Stimulated activated CD8-positive, alpha-beta memory T cell treated with anti-CD3 and anti-CD28 coated beads, Interleukin-2, amount 100 ng/mL, for 48 hours (primary cell): ENCODE measurements around the gene ACCS.

Experiments
- DNase-seq, 2 donors: peaks; one replicate each; pipeline ENCODE4 v3.0.0-alpha.2; 2020; ENCODE audit warnings: low read depth in 2 of 2

The ACCS gene

GRCh38 chr11:44043157-44043556 is 22.9 kb upstream of the ACCS start:
- no peak for DNase-seq

GRCh38 chr11:44046182-44046581 is 19.9 kb upstream of the ACCS start:
- no peak for DNase-seq

- no peak for DNase-seq
Observed at GRCh38 chr11:44047298-44047697, 18.8 kb upstream of the ACCS start.

GRCh38 chr11:44047931-44048431 is 18.1 kb upstream of the ACCS start, which contains the start of gene ACCSL:
TSS of gene ACCSL (plus strand) at chr11:44047981. CDS start at chr11:44048037, 56 bp downstream.
- no peak for DNase-seq

- no peak for DNase-seq
Observed at GRCh38 chr11:44049832-44050231, 16.2 kb upstream of the ACCS start.

- DNase-seq, result no peak
Observed at GRCh38 chr11:44051171-44051570, 14.9 kb upstream of the ACCS start.

GRCh38 chr11:44057340-44057739 is 8.7 kb upstream of the ACCS start:
- no peak for DNase-seq

- DNase-seq, result no peak
Observed at GRCh38 chr11:44058275-44058674, 7.8 kb upstream of the ACCS start.

GRCh38 chr11:44065161-44065661 is 859 bp upstream of the ACCS start:
- no peak for DNase-seq

- no peak for DNase-seq
Observed at GRCh38 chr11:44066732-44067141, 667 bp downstream of the ACCS start.

- no peak for DNase-seq
Observed at GRCh38 chr11:44067266-44067665, 1.2 kb downstream of the ACCS start.

- no peak for DNase-seq
Observed at GRCh38 chr11:44068180-44068579, 2.1 kb downstream of the ACCS start.

- no peak for DNase-seq
Observed at GRCh38 chr11:44071157-44071556, 5.1 kb downstream of the ACCS start.

GRCh38 chr11:44072757-44073658 is 6.9 kb downstream of the ACCS start:
- DNase-seq, result no peak

- DNase-seq, result no peak
Observed at GRCh38 chr11:44078794-44079193, 12.7 kb downstream of the ACCS start.

GRCh38 chr11:44079376-44079775 is 13.3 kb downstream of the ACCS start:
- no peak for DNase-seq

GRCh38 chr11:44080951-44081350 is 14.9 kb downstream of the ACCS start:
- no peak for DNase-seq

- DNase-seq, result no peak
Observed at GRCh38 chr11:44082645-44083044, 16.6 kb downstream of the ACCS start.

- no peak for DNase-seq
Observed at GRCh38 chr11:44083433-44083832, 17.4 kb downstream of the ACCS start.

GRCh38 chr11:44083906-44084305 is 17.8 kb downstream of the ACCS start:
- no peak for DNase-seq

GRCh38 chr11:44085330-44085729 is 19.3 kb downstream of the ACCS start:
- no peak for DNase-seq

GRCh38 chr11:44088377-44088776 is 22.3 kb downstream of the ACCS start:
- no peak for DNase-seq

- DNase-seq, result no peak
Observed at GRCh38 chr11:44088871-44089270, 22.8 kb downstream of the ACCS start.
